HL-60 (cell line): ENCODE measurements around the gene PSAP.
A peak's percentile ranks its signal among the peaks of the same experiment; 100 is the strongest.

Experiments
- CTCF ChIP-seq: IDR thresholded peaks from one replicate; pipeline ENCODE4 v1.5.1; 2011; ENCODE audit warnings: low read length, control low read depth, inconsistent platforms; ENCODE audit not compliant: insufficient read depth
- GABPA ChIP-seq: IDR thresholded peaks from 2 replicates; pipeline ENCODE4 v1.6.1; 2012; ENCODE audit warnings: low read depth
- POLR2AphosphoS5 ChIP-seq: IDR thresholded peaks from 2 replicates; pipeline ENCODE4 v1.6.1; 2012; ENCODE audit warnings: low read depth
- REST ChIP-seq: IDR thresholded peaks from 2 replicates; pipeline ENCODE4 v1.6.1; 2012; ENCODE audit warnings: low read depth; ENCODE audit not compliant: insufficient replicate concordance
- SPI1 ChIP-seq: IDR thresholded peaks from 2 replicates; pipeline ENCODE4 v1.6.1; 2012; ENCODE audit warnings: low read depth, mild to moderate bottlenecking, borderline replicate concordance

- TF ChIP-seq CTCF, result no peak
- no peak; the same call in 1 of the 2 replicates for TF ChIP-seq SPI1
- no peak for TF ChIP-seq REST
- TF ChIP-seq GABPA, result no peak
- TF ChIP-seq POLR2AphosphoS5, result peak; percentile 85; the same call in 1 of the 2 replicates
These were observed at the start of gene PSAP for GRCh38 chr10:71850743-71851464.
